ENCODE measurements around the gene TRMT2B.

Gene TRMT2B

DNA sequence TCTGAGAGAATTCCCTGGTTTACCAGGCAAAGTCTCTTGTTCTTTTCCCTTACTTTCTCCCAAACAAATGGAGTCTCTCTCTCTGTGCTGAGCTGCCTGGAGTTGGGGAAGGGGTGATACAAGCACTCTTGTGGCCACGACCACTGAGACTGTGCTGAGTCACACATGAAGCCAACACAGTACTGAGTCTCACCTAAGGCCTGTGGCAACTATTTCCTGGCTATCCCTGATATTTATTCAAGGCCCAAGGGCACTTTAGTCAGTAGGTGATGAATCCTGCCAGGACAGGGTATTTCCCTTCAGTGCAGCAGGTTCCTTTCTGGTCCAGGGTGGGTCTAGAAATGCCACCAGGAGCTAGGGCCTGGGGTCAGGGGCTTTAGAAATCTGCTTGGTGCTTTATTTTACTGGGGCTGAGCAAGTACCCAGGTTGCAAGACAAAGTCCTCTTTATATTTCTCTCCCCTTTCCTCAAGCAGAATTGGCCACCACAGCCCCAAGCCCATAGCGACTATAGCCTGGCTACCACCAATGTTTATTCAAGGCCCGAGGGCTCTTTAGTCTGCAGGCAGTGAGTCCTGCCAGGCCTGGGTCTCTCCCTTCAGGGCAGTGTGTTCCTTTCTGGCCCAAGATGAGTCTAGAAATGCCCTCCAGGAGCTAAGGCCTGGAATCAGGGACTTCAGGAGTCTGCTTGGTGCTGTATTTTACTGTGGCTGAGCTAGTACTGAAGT, 71.9 kb downstream of the TRMT2B start:
- Mint-ChIP-seq H3K36me3 (ENCODE audit: low read depth) (no peaks in the 10 kb centered on the region), H3K27me3 (ENCODE audit: low read depth) (no peaks in the 10 kb centered on the region), H3K4me1 (ENCODE audit: low read depth) (peaks cover 3% of the 10 kb centered on the region), H3K27ac (no peak overlapping the region), H3K9me3 (no peaks in the 10 kb centered on the region), H3K4me3 (no peak overlapping the region)

DNA sequence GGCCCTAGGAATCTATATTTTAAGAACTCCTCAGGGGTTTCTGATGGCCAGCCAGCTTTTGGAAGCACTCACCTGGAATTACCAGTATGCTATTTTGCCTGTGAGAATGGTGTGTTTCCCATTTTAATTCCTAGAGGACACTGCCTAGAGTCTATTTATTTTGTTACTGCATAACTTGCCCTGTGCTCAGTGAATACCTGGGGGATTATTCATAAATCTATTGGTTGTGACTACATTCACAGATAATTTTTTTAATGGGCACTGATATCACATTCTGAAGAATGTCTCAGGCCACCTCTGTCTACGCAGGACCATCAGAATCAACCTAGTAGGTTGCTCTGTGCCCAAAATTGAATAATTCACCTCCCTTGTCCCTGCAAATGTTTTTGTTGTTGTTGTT, 75.7 kb downstream of the TRMT2B start:
- H3K27ac Mint-ChIP-seq: no peak overlapping the region
- no peaks in the 10 kb centered on the region for H3K27me3 Mint-ChIP-seq (ENCODE audit: low read depth)
- H3K9me3 Mint-ChIP-seq: no peaks in the 10 kb centered on the region
- no peak overlapping the region for H3K4me3 Mint-ChIP-seq
- peaks cover 3% of the 10 kb centered on the region for H3K4me1 Mint-ChIP-seq (ENCODE audit: low read depth)
- H3K36me3 Mint-ChIP-seq (ENCODE audit: low read depth): no peaks in the 10 kb centered on the region

- no peaks in the 10 kb centered on the region for H3K9me3 Mint-ChIP-seq
- H3K4me3 Mint-ChIP-seq: no peak overlapping the region
- H3K36me3 Mint-ChIP-seq (ENCODE audit: low read depth): no peaks in the 10 kb centered on the region
- H3K27me3 Mint-ChIP-seq (ENCODE audit: low read depth): no peaks in the 10 kb centered on the region
- H3K27ac Mint-ChIP-seq: no peak overlapping the region
- peaks cover 3% of the 10 kb centered on the region for H3K4me1 Mint-ChIP-seq (ENCODE audit: low read depth)
These were observed 76.7 kb downstream of the TRMT2B start for GRCh38 chrX:100975212-100975611.

DNA sequence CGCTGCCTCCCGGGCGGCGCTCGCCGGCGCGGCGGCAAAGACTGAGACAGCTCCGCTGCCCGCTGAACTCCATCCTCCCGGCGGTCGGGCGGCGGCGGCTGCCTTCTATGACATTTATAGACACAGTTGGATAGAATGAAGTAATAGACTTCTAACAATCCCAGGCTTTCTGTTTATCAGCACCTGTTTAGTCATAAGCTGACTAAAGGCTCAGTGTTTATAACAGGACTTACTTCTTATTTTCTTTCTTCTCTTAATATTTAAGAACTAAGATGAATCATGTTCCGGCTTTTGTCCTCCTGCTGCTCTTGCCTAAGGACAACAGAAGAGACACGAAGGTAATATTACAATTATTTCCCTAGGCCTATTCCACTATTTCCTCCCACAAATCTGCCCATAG, 78.5 kb downstream of the TRMT2B start:
- no peaks in the 10 kb centered on the region for H3K27me3 Mint-ChIP-seq (ENCODE audit: low read depth)
- no peak overlapping the region for H3K27ac Mint-ChIP-seq
- H3K4me1 Mint-ChIP-seq (ENCODE audit: low read depth): no peaks in the 10 kb centered on the region
- no peaks in the 10 kb centered on the region for H3K9me3 Mint-ChIP-seq
- no peaks in the 10 kb centered on the region for H3K36me3 Mint-ChIP-seq (ENCODE audit: low read depth)
- H3K4me3 Mint-ChIP-seq: no peak overlapping the region

- H3K36me3 Mint-ChIP-seq (ENCODE audit: low read depth): no peaks in the 10 kb centered on the region
- no peaks in the 10 kb centered on the region for H3K27me3 Mint-ChIP-seq (ENCODE audit: low read depth)
- no peaks in the 10 kb centered on the region for H3K4me1 Mint-ChIP-seq (ENCODE audit: low read depth)
These were observed 82.0 kb downstream of the TRMT2B start for GRCh38 chrX:100969936-100970335.

DNA sequence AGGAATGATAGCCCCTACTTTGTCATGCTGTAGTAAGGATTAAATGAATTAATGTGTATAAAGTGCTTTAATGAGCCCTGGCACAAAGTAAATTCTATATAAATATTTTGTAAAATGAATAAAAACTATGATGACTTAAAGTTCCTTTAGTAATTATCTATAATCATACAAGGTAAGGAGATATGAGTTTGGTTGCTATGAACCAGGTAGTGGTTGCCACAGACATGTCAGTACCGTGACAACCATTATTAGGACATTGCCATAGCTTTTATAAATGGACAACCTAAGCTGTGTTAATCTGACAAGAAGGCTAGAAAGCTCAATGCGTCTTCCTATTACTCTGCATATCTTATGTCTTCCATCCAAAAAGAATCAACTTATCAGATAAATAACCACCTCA, 82.5 kb downstream of the TRMT2B start, which contains the start of gene ARL13A:
Gene ARL13A, plus strand, starts transcription at position 301 of the 400 bp plus-strand sequence. CDS start 3,982 bp downstream, outside the sequence.
- Mint-ChIP-seq H3K27ac (no peak within 1 kb of the TSS), H3K4me1 (ENCODE audit: low read depth) (no peaks in the 10 kb centered on the region)

More at GRCh38 chrX:100969936-100970335, 82.0 kb downstream of the TRMT2B start:
- Mint-ChIP-seq H3K4me3 (no peak overlapping the region), H3K27ac (no peak overlapping the region), H3K9me3 (no peaks in the 10 kb centered on the region)

GRCh38 chrX:100964362-100964761, 87.5 kb downstream of the TRMT2B start:
- no peaks in the 10 kb centered on the region for H3K9me3 Mint-ChIP-seq
- no peak overlapping the region for H3K4me3 Mint-ChIP-seq
- H3K27ac Mint-ChIP-seq: no peak overlapping the region
- H3K4me1 Mint-ChIP-seq (ENCODE audit: low read depth): no peaks in the 10 kb centered on the region
- H3K27me3 Mint-ChIP-seq (ENCODE audit: low read depth): no peaks in the 10 kb centered on the region
- H3K36me3 Mint-ChIP-seq (ENCODE audit: low read depth): no peaks in the 10 kb centered on the region

More for the DNA sequence above, 82.5 kb downstream of the TRMT2B start, which contains the start of gene ARL13A:
- Mint-ChIP-seq H3K4me3 (no peak within 1 kb of the TSS), H3K27me3 (ENCODE audit: low read depth) (no peaks in the 10 kb centered on the region), H3K36me3 (ENCODE audit: low read depth) (no peaks in the 10 kb centered on the region), H3K9me3 (no peaks in the 10 kb centered on the region)

- Mint-ChIP-seq H3K4me3 (no peak overlapping the region), H3K4me1 (ENCODE audit: low read depth) (no peaks in the 10 kb centered on the region), H3K36me3 (ENCODE audit: low read depth) (no peaks in the 10 kb centered on the region), H3K27me3 (ENCODE audit: low read depth) (no peaks in the 10 kb centered on the region), H3K27ac (no peak overlapping the region), H3K9me3 (no peaks in the 10 kb centered on the region)
These were observed 89.1 kb downstream of the TRMT2B start for GRCh38 chrX:100962811-100963210.

Data from T-helper 1 cell treated with Interleukin-12 subunit alpha and Interleukin-12 subunit beta and Interleukin-4 antibody, amounts not matched to agents 30 μg/mL and 1 μg/mL, for 36 hours (primary cell).